ENCODE measurements around the gene CRACR2A.

CRACR2A gene

GRCh38 chr12:3752741-3753486 lies at the start of gene CRACR2A:
TSS of gene CRACR2A (minus strand) at chr12:3753109. CDS start at chr12:3696999, 56,110 bp downstream.
- no peak for DNase-seq

GRCh38 chr12:3797531-3798048 lies 44.7 kb upstream of the CRACR2A start:
- no peak for DNase-seq

GRCh38 chr12:3795492-3796133 lies 42.7 kb upstream of the CRACR2A start:
- peak; percentile 80 for DNase-seq

- DNase-seq: no peak
Observed at GRCh38 chr12:3795066-3795465, 42.2 kb upstream of the CRACR2A start.

- no peak for DNase-seq
Observed at GRCh38 chr12:3792623-3793288, 39.8 kb upstream of the CRACR2A start.

- DNase-seq: no peak
Observed at GRCh38 chr12:3791256-3791874, 38.5 kb upstream of the CRACR2A start.

- DNase-seq: no peak
Observed at GRCh38 chr12:3790642-3791041, 37.7 kb upstream of the CRACR2A start.

GRCh38 chr12:3789838-3790237 lies 36.9 kb upstream of the CRACR2A start:
- DNase-seq: no peak

- DNase-seq: peak; percentile 32
Observed at GRCh38 chr12:3777206-3777809, 24.4 kb upstream of the CRACR2A start.

GRCh38 chr12:3775385-3776035 lies 22.6 kb upstream of the CRACR2A start:
- no peak for DNase-seq

- no peak for DNase-seq
Observed at GRCh38 chr12:3772380-3772779, 19.5 kb upstream of the CRACR2A start.

GRCh38 chr12:3771853-3772252 lies 18.9 kb upstream of the CRACR2A start:
- DNase-seq: no peak

GRCh38 chr12:3770891-3771290 lies 18.0 kb upstream of the CRACR2A start:
- DNase-seq: no peak

- DNase-seq: no peak
Observed at GRCh38 chr12:3768911-3769447, 16.1 kb upstream of the CRACR2A start.

- no peak for DNase-seq
Observed at GRCh38 chr12:3761116-3761735, 8.3 kb upstream of the CRACR2A start.

GRCh38 chr12:3759878-3760277 lies 7.0 kb upstream of the CRACR2A start:
- no peak for DNase-seq

GRCh38 chr12:3757261-3757660 lies 4.4 kb upstream of the CRACR2A start:
- no peak for DNase-seq

- no peak for DNase-seq
Observed at GRCh38 chr12:3755898-3756297, 3.0 kb upstream of the CRACR2A start.

- DNase-seq: no peak
Observed at GRCh38 chr12:3753544-3754284, 805 bp upstream of the CRACR2A start.

- DNase-seq: no peak
Observed at GRCh38 chr12:3752096-3752709, 706 bp downstream of the CRACR2A start.
